Endothelial cell of umbilical vein (primary cell): ENCODE data around the gene ZNF664. TPM values are rescaled to one million over a fixed set of nuclear protein-coding genes. Genes with fewer than 3 reads are reported as not detected.

Experiments used
- BruUV-seq: library from RNA; stranded (reverse); fragments of 400-500 nt; replicated peaks from 2 replicates; lab custom pipeline; 2021; lab: Mats Ljungman, UMichigan
- CTCF ChIA-PET: fragments of 300-600, 350-600 bp; sonication (Branson Sonifier 250); formaldehyde crosslinking; loops from one replicate; lab custom pipeline; 2021; ENCODE audit warnings: antibody characterized with exemption, inconsistent platforms; lab: Charles Lee
- POLR2A ChIA-PET: fragments of 300-600, 350-600 bp; sonication (Branson Sonifier 250); formaldehyde crosslinking; loops from one replicate; lab custom pipeline; 2021; ENCODE audit warnings: antibody characterized with exemption, inconsistent platforms; lab: Charles Lee
- DNase-seq: peaks from one replicate; pipeline ENCODE4 v3.0.0-alpha.2; 2011; ENCODE audit warnings: low read depth, low spot score
- FAIRE-seq: peaks from 2 replicates; lab custom pipeline; 2011; peaks lifted over from hg19 to GRCh38; lab: Jason Lieb, UNC
- H2AFZ ChIP-seq: 2 replicates; pipeline ENCODE4 v1.6.0; 2012; ENCODE audit warnings: low read depth, low read length, control low read depth, inconsistent platforms
- H3K27ac ChIP-seq: 2 replicates; pipeline ENCODE4 v1.5.1; 2011; ENCODE audit warnings: low read depth, mild to moderate bottlenecking, control low read depth, low read length, moderate library complexity; ENCODE audit not compliant: insufficient read depth
- H3K27me3 ChIP-seq, 2 experiments: 2 replicates each; pipeline versions ENCODE4 v1.6.0 to v1.6.1; 2011; ENCODE audit warnings: low read length in 2 of 2, mixed read lengths in 1 of 2; ENCODE audit not compliant: control insufficient read depth in 2 of 2, insufficient read depth in 2 of 2
- H3K36me3 ChIP-seq, 2 experiments: 2 replicates in 1 of 2; 3 replicates in 1 of 2; pipeline ENCODE4 v1.5.1; 2011; ENCODE audit warnings: low read length in 2 of 2, mild to moderate bottlenecking in 1 of 2, moderate library complexity in 1 of 2; ENCODE audit not compliant: control insufficient read depth in 2 of 2, insufficient read depth in 2 of 2; ENCODE audit errors: extremely low read depth in 1 of 2
- H3K4me1 ChIP-seq: 3 replicates; pipeline ENCODE4 v1.5.1; 2011; ENCODE audit warnings: mild to moderate bottlenecking, low read length; ENCODE audit not compliant: control insufficient read depth, insufficient read depth; ENCODE audit errors: extremely low read depth
- H3K4me2 ChIP-seq: 2 replicates; pipeline ENCODE4 v1.6.1; 2011; ENCODE audit warnings: low read length, control low read depth, mixed read lengths; ENCODE audit not compliant: insufficient read depth
- H3K4me3 ChIP-seq, 3 experiments: fragments of 200-600 bp in 1 of 3; sonication (generic), shearing (Covaris generic) in 1 of 3; replicated peaks in 1 of 3; 2 replicates each; pipeline ENCODE4 v1.5.1; 2011 to 2016; ENCODE audit warnings: control low read depth in 3 of 3, low read length in 3 of 3, mild to moderate bottlenecking in 2 of 3, inconsistent platforms in 1 of 3, low read depth in 1 of 3, moderate library complexity in 1 of 3; ENCODE audit not compliant: insufficient read depth in 1 of 3
- H3K79me2 ChIP-seq: 2 replicates; pipeline ENCODE4 v1.6.0; 2012; ENCODE audit warnings: low read length, inconsistent platforms; ENCODE audit not compliant: control insufficient read depth, insufficient read depth
- H3K9ac ChIP-seq: replicated peaks from 2 replicates; pipeline ENCODE3; 2011; ENCODE audit warnings: low read length, control low read depth; ENCODE audit not compliant: insufficient read depth; ENCODE audit errors: extremely low read depth
- H3K9me1 ChIP-seq: replicated peaks from 3 replicates; pipeline ENCODE4 v1.6.0; 2011; ENCODE audit warnings: mild to moderate bottlenecking, low read length; ENCODE audit not compliant: control insufficient read depth, insufficient read depth; ENCODE audit errors: extremely low read depth
- H3K9me3 ChIP-seq: replicated peaks from 2 replicates; pipeline ENCODE4 v1.5.1; 2012; ENCODE audit warnings: low read length, inconsistent platforms; ENCODE audit not compliant: control insufficient read depth, insufficient read depth
- H4K20me1 ChIP-seq: replicated peaks from 2 replicates; pipeline ENCODE3; 2011; ENCODE audit warnings: mild to moderate bottlenecking, low read length; ENCODE audit not compliant: control insufficient read depth, insufficient read depth; ENCODE audit errors: extremely low read depth
- EZH2 ChIP-seq: IDR thresholded peaks from 2 replicates; pipeline ENCODE4 v1.6.1; 2012; ENCODE audit warnings: borderline replicate concordance, low read depth, mild to moderate bottlenecking, moderate library complexity, low read length, inconsistent platforms; ENCODE audit not compliant: severe bottlenecking
- FOS ChIP-seq: IDR thresholded peaks from 2 replicates; pipeline ENCODE4 v1.6.1; 2011; ENCODE audit warnings: mild to moderate bottlenecking, low read length, moderate library complexity, borderline replicate concordance; ENCODE audit not compliant: insufficient read depth
- GATA2 ChIP-seq: IDR thresholded peaks from 2 replicates; pipeline ENCODE4 v1.7.0; 2011; ENCODE audit warnings: low read depth, mild to moderate bottlenecking, moderate library complexity, mixed read lengths, low read length; ENCODE audit not compliant: insufficient read length, insufficient read depth
- JUN ChIP-seq: IDR thresholded peaks from 2 replicates; pipeline ENCODE4 v1.6.1; 2011; ENCODE audit warnings: borderline replicate concordance, low read depth; ENCODE audit not compliant: insufficient read length, insufficient read depth
- MAX ChIP-seq: IDR thresholded peaks from 2 replicates; pipeline ENCODE4 v1.6.1; 2011; ENCODE audit not compliant: insufficient read depth, insufficient read length
- MYC ChIP-seq: IDR thresholded peaks from one replicate; pipeline ENCODE4 v1.6.1; 2011; ENCODE audit warnings: mild to moderate bottlenecking, low read depth, low read length
- POLR2AphosphoS5 ChIP-seq: IDR thresholded peaks from 2 replicates; pipeline ENCODE4 v1.6.1; 2012; ENCODE audit warnings: low read depth, mild to moderate bottlenecking, control low read depth, low read length, moderate library complexity; ENCODE audit not compliant: insufficient read depth
- dilution Hi-C: fragments of 300-500 bp; cut with MboI; formaldehyde crosslinking; loops from one replicate; pipeline ENCODE4 v1.15.0; 2019; ENCODE audit warnings: low sequenced_read_pairs; ENCODE audit not compliant: extremely low pct_ligation_motif_present
- intact Hi-C: fragments of 100-400 bp; cut with micrococcal nuclease; formaldehyde crosslinking; loops from one replicate; pipeline ENCODE4 v1.10.0; 2022
- polyA plus RNA-seq, 4 experiments: library from polyadenylated mRNA; depleted of rRNA in 3 of 4; stranded (reverse) in 3 of 4; unstranded in 1 of 4; fragments of >200 nt; gene quantifications; 2 replicates each; pipeline versions ENCODE4 v1.2.1 to v1.2.3, GENCODE V29; 2011 to 2012; ENCODE audit warnings: missing spikeins in 1 of 4
- total RNA-seq: library from RNA; stranded (reverse); gene quantifications from 2 replicates; pipeline ENCODE4 v1.2.3, GENCODE V29; 2021

Gene ZNF664
- total and polyA plus RNA-seq, 2 donors (not counting 3 experiments of a cell fraction or from before 2014, with no cell fraction given) = 29.8 to 71.3 TPM

- H2AFZ ChIP-seq = no peak overlapping the region
- H3K36me3 ChIP-seq = peaks cover 6 to 7% of the 10 kb centered on the region in 2 experiments
- H3K9me3 ChIP-seq = no peaks in the 10 kb centered on the region
- H3K4me1 ChIP-seq = peaks cover 7% of the 10 kb centered on the region
- no peak for TF ChIP-seq EZH2
- no peak for TF ChIP-seq JUN
- no peak for TF ChIP-seq MAX
- TF ChIP-seq MYC = no peak
- H3K9me1 ChIP-seq = no peaks in the 10 kb centered on the region
- no peaks in the 10 kb centered on the region for H4K20me1 ChIP-seq
- no TSS peak for BruUV-seq
- intact Hi-C loops = no loop called here
- FAIRE-seq (no peak), DNase-seq (no peak)
- H3K79me2 ChIP-seq = peaks cover 11% of the 10 kb centered on the region
- H3K4me3 ChIP-seq = no peak overlapping the region
- ChIA-PET POLR2A (no interaction called here), CTCF (interaction anchor here (1.5 to 1.6 kb wide), 2 partner anchors 35 to 93 kb away, joined by 3 to 6 read pairs; no protein-coding TSS in a partner anchor)
- H3K27me3 ChIP-seq = no peaks in the 10 kb centered on the region
- H3K27ac ChIP-seq = no peak overlapping the region
- dilution Hi-C loops = no loop called here
- no peak overlapping the region for H3K9ac ChIP-seq
- H3K4me2 ChIP-seq = no peak overlapping the region
Observed at GRCh38 chr12:123997908-123998307, 24.9 kb downstream of the ZNF664 start.

GRCh38 chr12:123998344-123998990, 25.5 kb downstream of the ZNF664 start:
- BruUV-seq = no TSS peak
- Histone ChIP-seq H3K4me2 (no peak overlapping the region), H3K9me1 (no peaks in the 10 kb centered on the region), H3K79me2 (peaks cover 11% of the 10 kb centered on the region), H4K20me1 (no peaks in the 10 kb centered on the region), H3K27me3 (no peaks in the 10 kb centered on the region), H3K36me3 (peaks cover 5 to 7% of the 10 kb centered on the region in 2 experiments), H3K4me1 (peaks cover 7% of the 10 kb centered on the region), H3K4me3 (no peak overlapping the region), H3K27ac (no peak overlapping the region), H2AFZ (no peak overlapping the region), H3K9me3 (no peaks in the 10 kb centered on the region), H3K9ac (no peak overlapping the region)
- no peak for TF ChIP-seq FOS
- TF ChIP-seq EZH2 = no peak
- no peak for TF ChIP-seq MAX
- TF ChIP-seq GATA2 = no peak
- no peak for TF ChIP-seq MYC
- TF ChIP-seq JUN = no peak
- no peak for TF ChIP-seq POLR2AphosphoS5
- no peak for DNase-seq
- dilution Hi-C loops = no loop called here
- intact Hi-C loops = no loop called here
- ChIA-PET POLR2A (no interaction called here), CTCF (interaction anchor here (1.5 to 1.6 kb wide), 2 partner anchors 34 to 93 kb away, joined by 3 to 6 read pairs; no protein-coding TSS in a partner anchor)
- FAIRE-seq = no peak
